IPS-18a (cell line): ENCODE results near the gene NCOA7.
"Not testable (repeated sequence)": the region's sequence is repeated elsewhere in the genome, so short reads cannot be mapped to it uniquely, and the experiment has no call there.

Experiments used
- H3K27ac ChIP-seq: one replicate; pipeline ENCODE4 v1.5.1; 2013; ENCODE audit warnings: low read length
- H3K27me3 ChIP-seq: one replicate; pipeline ENCODE4 v1.6.1; 2013; ENCODE audit warnings: mild to moderate bottlenecking, low read length; ENCODE audit not compliant: control insufficient read depth, insufficient read depth
- H3K36me3 ChIP-seq: one replicate; pipeline ENCODE4 v1.6.1; 2013; ENCODE audit warnings: low read depth, low read length; ENCODE audit not compliant: control insufficient read depth
- H3K4me1 ChIP-seq: one replicate; pipeline ENCODE4 v1.6.1; 2013; ENCODE audit warnings: low read depth, low read length; ENCODE audit not compliant: control insufficient read depth
- H3K4me3 ChIP-seq: one replicate; pipeline ENCODE4 v1.5.1; 2013; ENCODE audit warnings: low read length
- H3K9ac ChIP-seq: one replicate; pipeline ENCODE4 v1.6.1; 2013; ENCODE audit warnings: mild to moderate bottlenecking, low read length, moderate library complexity
- H3K9me3 ChIP-seq: one replicate; pipeline ENCODE4 v1.6.1; 2013; ENCODE audit warnings: low read depth, low read length; ENCODE audit not compliant: control insufficient read depth

The NCOA7 gene

GRCh38 chr6:125836466-125836865, 45.7 kb downstream of the NCOA7 start:
- Histone ChIP-seq H3K27ac (no peak overlapping the region), H3K4me3 (no peak overlapping the region), H3K9ac (no peak overlapping the region)

GRCh38 chr6:125839471-125839870, 48.7 kb downstream of the NCOA7 start:
- Histone ChIP-seq H3K9ac (no peak overlapping the region), H3K27me3 (no peaks in the 10 kb centered on the region), H3K4me3 (no peak overlapping the region), H3K27ac (no peak overlapping the region), H3K4me1 (peaks cover 4% of the 10 kb centered on the region), H3K9me3 (no peaks in the 10 kb centered on the region), H3K36me3 (no peaks in the 10 kb centered on the region)

More at GRCh38 chr6:125836466-125836865, 45.7 kb downstream of the NCOA7 start:
- Histone ChIP-seq H3K9me3 (no peaks in the 10 kb centered on the region), H3K27me3 (no peaks in the 10 kb centered on the region), H3K36me3 (no peaks in the 10 kb centered on the region), H3K4me1 (peaks cover 2% of the 10 kb centered on the region)

- no peak overlapping the region for H3K27ac ChIP-seq
- no peaks in the 10 kb centered on the region for H3K27me3 ChIP-seq
- H3K9ac ChIP-seq = no peak overlapping the region
- H3K4me3 ChIP-seq = no peak overlapping the region
- H3K4me1 ChIP-seq = peaks cover 4% of the 10 kb centered on the region
- H3K36me3 ChIP-seq = no peaks in the 10 kb centered on the region
- H3K9me3 ChIP-seq = no peaks in the 10 kb centered on the region
Observed at GRCh38 chr6:125839879-125840278, 49.1 kb downstream of the NCOA7 start.

GRCh38 chr6:125841356-125842090, 50.8 kb downstream of the NCOA7 start:
- peaks cover 4% of the 10 kb centered on the region for H3K4me1 ChIP-seq
- no peaks in the 10 kb centered on the region for H3K9me3 ChIP-seq
- no peak overlapping the region for H3K27ac ChIP-seq
- H3K4me3 ChIP-seq = no peak overlapping the region
- no peaks in the 10 kb centered on the region for H3K36me3 ChIP-seq
- no peak overlapping the region for H3K9ac ChIP-seq
- no peaks in the 10 kb centered on the region for H3K27me3 ChIP-seq

- no peaks in the 10 kb centered on the region for H3K36me3 ChIP-seq
- H3K4me3 ChIP-seq = no peak overlapping the region
- H3K9me3 ChIP-seq = no peaks in the 10 kb centered on the region
- H3K27ac ChIP-seq = no peak overlapping the region
- no peak overlapping the region for H3K9ac ChIP-seq
- H3K27me3 ChIP-seq = no peaks in the 10 kb centered on the region
- peaks cover 4% of the 10 kb centered on the region for H3K4me1 ChIP-seq
Observed at GRCh38 chr6:125842091-125842626, 51.4 kb downstream of the NCOA7 start.

- no peaks in the 10 kb centered on the region for H3K9me3 ChIP-seq
- no peaks in the 10 kb centered on the region for H3K36me3 ChIP-seq
- H3K4me1 ChIP-seq = peaks cover 4% of the 10 kb centered on the region
- no peak overlapping the region for H3K4me3 ChIP-seq
- no peak overlapping the region for H3K9ac ChIP-seq
- no peak overlapping the region for H3K27ac ChIP-seq
- no peaks in the 10 kb centered on the region for H3K27me3 ChIP-seq
Observed at GRCh38 chr6:125843593-125843992, 52.8 kb downstream of the NCOA7 start.

GRCh38 chr6:125844989-125845388, 54.2 kb downstream of the NCOA7 start:
- H3K36me3 ChIP-seq = no peaks in the 10 kb centered on the region
- no peak overlapping the region for H3K27ac ChIP-seq
- no peaks in the 10 kb centered on the region for H3K27me3 ChIP-seq
- H3K9ac ChIP-seq = no peak overlapping the region
- no peak overlapping the region for H3K4me3 ChIP-seq
- H3K9me3 ChIP-seq = no peaks in the 10 kb centered on the region
- peaks cover 4% of the 10 kb centered on the region for H3K4me1 ChIP-seq

GRCh38 chr6:125846292-125847024, 55.7 kb downstream of the NCOA7 start:
- H3K4me1 ChIP-seq = peaks cover 3% of the 10 kb centered on the region
- H3K9ac ChIP-seq = no peak overlapping the region
- no peak overlapping the region for H3K4me3 ChIP-seq

GRCh38 chr6:125848286-125848685, 57.5 kb downstream of the NCOA7 start:
- H3K4me3 ChIP-seq, H3K9me3 ChIP-seq, H3K27ac ChIP-seq, H3K27me3 ChIP-seq, H3K9ac ChIP-seq, H3K4me1 ChIP-seq, H3K36me3 ChIP-seq: not testable (repeated sequence)

More at GRCh38 chr6:125846292-125847024, 55.7 kb downstream of the NCOA7 start:
- Histone ChIP-seq H3K36me3 (no peaks in the 10 kb centered on the region), H3K27me3 (no peaks in the 10 kb centered on the region), H3K27ac (no peak overlapping the region), H3K9me3 (no peaks in the 10 kb centered on the region)

GRCh38 chr6:125850361-125850760, 59.6 kb downstream of the NCOA7 start:
- no peaks in the 10 kb centered on the region for H3K9me3 ChIP-seq
- H3K4me3 ChIP-seq = no peak overlapping the region
- H3K27me3 ChIP-seq = no peaks in the 10 kb centered on the region
- H3K27ac ChIP-seq = no peak overlapping the region
- no peak overlapping the region for H3K9ac ChIP-seq
- no peaks in the 10 kb centered on the region for H3K4me1 ChIP-seq
- no peaks in the 10 kb centered on the region for H3K36me3 ChIP-seq

GRCh38 chr6:125852587-125852986, 61.8 kb downstream of the NCOA7 start:
- H3K4me3 ChIP-seq = no peak overlapping the region
- no peaks in the 10 kb centered on the region for H3K9me3 ChIP-seq
- no peak overlapping the region for H3K27ac ChIP-seq
- H3K9ac ChIP-seq = no peak overlapping the region
- no peaks in the 10 kb centered on the region for H3K4me1 ChIP-seq
- no peaks in the 10 kb centered on the region for H3K27me3 ChIP-seq
- H3K36me3 ChIP-seq = no peaks in the 10 kb centered on the region
